GM12865 (cell line): ENCODE results near the gene CIPC.
A peak's percentile ranks its signal among the peaks of the same experiment; 100 is the strongest.

Experiments used
- DNase-seq: peaks from one replicate; pipeline ENCODE4 v3.0.0; 2010; ENCODE audit warnings: low read depth
- H3K4me3 ChIP-seq: 2 replicates; pipeline ENCODE4 v1.5.1; 2011; ENCODE audit warnings: mild to moderate bottlenecking, low read depth, low read length, control low read depth
- TF ChIP-seq, protein P1 (sequence below): IDR thresholded peaks from 2 replicates; pipeline ENCODE4 v1.5.1; 2011; ENCODE audit warnings: low read length, control low read depth, low read depth, inconsistent platforms; ENCODE audit not compliant: insufficient read depth; ENCODE audit errors: missing control alignments

The CIPC gene

DNA sequence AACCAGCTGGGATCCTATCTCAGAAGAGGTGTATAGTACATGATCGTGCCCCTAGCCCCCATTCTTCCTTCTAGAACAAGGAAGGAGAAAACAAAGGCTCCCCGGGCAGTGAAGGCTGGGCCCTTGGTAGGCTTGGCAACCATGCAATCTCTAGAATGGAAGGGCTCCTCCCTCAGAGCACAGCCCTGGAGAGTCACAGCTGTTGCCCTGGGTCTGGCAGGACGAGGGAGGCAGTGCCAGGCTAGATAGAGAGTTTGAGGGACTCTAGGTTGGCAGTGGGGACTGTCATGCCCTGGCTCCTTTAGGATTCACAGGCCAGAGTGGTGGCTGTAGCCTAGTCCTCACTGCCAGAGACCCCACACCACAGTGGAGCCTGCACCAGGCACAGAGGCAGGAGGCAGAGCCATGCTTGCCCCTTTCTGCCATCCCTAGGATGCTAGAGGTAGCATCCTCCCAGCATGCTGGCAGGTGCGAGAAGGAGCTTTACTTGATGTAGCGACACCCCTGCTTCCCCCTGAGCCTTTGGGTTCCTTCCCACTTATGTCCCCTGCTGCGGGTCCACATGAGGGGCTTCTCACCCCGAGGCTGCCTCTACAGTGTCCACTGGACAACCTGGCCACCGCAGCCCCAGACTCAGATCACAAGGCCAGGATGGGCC lies 33.4 kb upstream of the CIPC start:
- DNase-seq = no peak
- no peak overlapping the region for H3K4me3 ChIP-seq
- TF ChIP-seq, protein P1, sequence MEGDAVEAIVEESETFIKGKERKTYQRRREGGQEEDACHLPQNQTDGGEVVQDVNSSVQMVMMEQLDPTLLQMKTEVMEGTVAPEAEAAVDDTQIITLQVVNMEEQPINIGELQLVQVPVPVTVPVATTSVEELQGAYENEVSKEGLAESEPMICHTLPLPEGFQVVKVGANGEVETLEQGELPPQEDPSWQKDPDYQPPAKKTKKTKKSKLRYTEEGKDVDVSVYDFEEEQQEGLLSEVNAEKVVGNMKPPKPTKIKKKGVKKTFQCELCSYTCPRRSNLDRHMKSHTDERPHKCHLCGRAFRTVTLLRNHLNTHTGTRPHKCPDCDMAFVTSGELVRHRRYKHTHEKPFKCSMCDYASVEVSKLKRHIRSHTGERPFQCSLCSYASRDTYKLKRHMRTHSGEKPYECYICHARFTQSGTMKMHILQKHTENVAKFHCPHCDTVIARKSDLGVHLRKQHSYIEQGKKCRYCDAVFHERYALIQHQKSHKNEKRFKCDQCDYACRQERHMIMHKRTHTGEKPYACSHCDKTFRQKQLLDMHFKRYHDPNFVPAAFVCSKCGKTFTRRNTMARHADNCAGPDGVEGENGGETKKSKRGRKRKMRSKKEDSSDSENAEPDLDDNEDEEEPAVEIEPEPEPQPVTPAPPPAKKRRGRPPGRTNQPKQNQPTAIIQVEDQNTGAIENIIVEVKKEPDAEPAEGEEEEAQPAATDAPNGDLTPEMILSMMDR = no peak

DNA sequence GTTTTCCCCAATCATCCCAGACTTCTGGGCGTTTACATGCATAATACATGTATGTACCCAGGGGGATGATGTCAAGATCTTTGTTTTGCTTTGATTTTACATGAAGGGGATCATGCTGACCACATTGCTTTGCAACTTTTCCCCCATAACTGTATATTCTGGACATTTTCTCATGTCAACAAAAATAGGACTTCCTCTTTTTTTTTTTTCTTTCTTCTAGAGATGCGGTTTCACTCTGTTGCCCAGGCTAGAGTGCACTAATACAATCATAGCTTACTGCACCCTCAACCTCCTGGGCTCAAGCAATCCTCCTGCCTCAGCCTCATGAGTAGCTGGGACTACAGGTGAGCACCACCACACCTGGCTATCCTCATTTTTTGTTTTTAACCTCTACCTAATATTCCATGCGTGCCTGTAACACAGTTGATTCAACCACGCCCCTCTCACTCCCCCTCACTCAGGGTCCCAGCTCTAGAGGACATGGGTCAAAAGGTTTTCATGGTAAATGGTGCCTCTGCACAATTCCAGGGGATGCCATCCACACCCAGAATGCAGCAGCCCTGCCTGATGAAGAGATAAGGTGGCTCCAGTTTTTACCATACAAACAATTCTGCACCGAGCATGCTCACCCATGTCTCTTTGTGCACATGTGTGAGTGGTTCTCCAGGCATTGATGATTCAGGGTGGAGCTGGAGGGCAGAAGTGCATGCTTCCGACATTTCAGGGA lies 32.0 kb upstream of the CIPC start:
- TF ChIP-seq, protein P1 = no peak
- no peak overlapping the region for H3K4me3 ChIP-seq
- peak; percentile 33 for DNase-seq

DNA sequence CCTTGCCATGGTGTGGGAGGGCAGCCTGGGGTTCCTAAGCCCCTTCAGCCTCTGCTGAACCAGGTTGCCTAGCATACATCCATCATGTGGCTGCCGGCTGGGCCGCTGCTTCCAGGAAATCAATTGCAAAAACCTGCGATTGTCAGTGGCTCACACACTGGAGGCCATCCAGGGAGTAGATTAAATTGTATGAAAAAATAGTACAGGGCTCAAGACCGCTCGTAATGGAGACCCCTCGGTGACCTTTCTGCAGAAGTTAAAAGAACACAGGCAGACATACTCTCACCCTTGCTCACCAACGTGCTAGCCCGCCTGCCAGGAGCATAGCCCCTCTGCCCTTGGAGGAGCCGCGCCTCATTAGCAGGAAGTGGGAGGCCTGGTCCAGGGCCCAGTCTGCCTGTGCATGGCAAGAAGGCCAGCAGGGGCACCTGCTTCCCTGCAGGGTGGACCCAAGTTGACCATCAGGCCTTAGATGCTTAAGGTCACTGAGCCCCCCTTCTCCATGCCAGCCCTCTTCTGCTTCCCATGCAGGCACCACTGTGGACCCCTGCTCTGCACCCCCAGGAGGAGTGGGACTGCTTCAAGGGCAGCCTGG lies 31.4 kb upstream of the CIPC start:
- DNase-seq = no peak
- TF ChIP-seq, protein P1 = no peak
- H3K4me3 ChIP-seq = no peak overlapping the region

DNA sequence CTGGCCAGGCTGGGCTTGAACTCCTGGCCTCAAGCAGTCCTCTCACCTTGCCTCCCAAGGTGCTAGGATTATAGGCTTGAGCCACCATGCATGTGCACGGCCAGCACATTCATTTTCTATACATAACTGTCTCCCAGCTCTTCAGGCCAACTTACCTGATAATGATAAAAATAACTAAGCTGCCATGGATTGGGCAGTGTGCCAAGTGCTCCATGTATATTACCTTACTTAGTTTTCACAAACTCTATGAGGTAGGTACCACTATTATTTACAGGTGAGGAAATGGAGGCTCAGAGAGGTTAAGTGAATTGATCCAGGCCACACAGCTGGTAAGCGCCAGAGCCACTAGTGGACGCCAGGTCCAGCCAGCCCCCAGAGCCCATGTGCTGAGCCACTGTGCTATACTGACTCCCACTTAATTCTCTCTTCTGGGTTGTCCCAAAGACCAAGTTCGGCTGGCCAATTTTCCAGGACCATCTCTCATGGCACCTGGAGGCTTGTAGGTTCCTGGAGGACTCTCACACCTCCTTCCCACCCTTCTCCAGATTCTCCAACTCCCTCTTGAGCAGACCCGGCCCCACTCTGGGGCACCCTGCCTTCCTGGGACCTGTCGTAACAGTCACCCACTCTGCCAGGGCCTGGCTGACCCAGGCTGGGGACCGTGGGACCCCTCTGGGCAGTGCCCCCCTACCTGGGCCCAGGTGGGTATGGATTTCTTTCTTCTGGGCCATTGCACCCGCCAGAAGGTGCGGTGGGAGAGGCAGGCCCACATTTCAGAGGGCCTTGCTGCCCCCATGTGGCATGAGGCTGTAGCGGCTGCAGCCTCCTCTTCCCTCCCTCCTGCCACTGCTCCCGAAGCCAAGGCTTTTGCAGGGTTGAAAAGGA lies 30.2 kb upstream of the CIPC start:
- peak; percentile 68 for DNase-seq
- no peak overlapping the region for H3K4me3 ChIP-seq
- TF ChIP-seq, protein P1 = peak; percentile 84

DNA sequence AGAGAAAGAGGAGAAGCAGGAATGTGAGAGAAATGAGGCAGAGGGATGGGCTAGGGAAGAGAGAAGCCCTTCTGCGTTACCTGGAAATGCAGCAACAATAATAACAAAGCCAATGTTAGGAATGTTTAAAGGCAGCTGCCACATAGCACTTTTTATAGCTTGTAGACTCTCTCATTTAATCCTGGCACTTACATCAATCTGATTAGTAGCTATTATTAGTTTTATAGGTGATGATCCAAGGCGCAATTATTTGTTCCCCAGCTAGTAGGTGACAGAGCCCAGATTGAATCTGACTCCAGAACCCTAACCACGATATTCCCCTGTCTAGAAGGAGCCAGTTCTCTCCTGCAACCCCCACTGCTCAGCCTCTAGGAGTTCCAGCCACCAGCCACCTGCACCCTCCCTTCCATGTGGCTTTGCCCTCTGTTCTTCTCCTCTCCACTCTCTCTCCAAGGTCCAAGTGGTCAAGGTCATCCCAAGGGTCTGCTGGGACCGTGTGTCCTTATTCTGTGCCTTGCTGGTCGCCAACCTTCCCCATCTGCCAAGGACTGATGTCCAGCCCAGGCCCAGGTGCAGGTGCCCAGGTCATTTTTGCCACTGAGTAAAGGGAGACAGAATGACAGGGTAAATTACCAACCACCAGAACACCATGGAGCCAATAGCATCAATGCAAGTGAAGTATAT lies 29.4 kb upstream of the CIPC start:
- DNase-seq = no peak
- H3K4me3 ChIP-seq = no peak overlapping the region
- TF ChIP-seq, protein P1 = no peak

DNA sequence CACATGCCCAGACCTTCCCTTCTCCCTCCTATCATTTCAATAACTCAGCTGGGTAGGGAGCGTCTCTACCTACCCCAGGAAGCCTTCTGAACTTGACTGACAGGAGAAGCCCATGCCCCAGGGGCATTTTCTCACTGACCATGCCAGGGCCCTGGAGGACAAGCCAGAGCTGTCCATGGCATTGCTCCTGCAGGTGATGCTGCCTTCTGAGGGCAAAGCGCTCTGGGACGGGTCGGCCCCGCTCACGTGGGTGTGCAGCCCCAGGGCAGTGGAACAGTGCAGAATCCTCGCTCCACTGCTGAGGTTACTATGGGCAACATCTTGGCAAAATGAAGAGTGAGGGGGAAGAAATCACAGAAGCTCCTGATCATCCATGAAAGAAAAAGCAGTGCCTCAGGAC lies 28.5 kb upstream of the CIPC start:
- TF ChIP-seq, protein P1 = no peak
- H3K4me3 ChIP-seq = no peak overlapping the region
- DNase-seq = no peak
